ENCODE measurements around the gene JPH4. TPM values are rescaled to one million over a fixed set of nuclear protein-coding genes. Genes with fewer than 3 reads are reported as not detected.

The JPH4 gene
- total RNA-seq, 1 donor from 2014 or later = not detected

DNA sequence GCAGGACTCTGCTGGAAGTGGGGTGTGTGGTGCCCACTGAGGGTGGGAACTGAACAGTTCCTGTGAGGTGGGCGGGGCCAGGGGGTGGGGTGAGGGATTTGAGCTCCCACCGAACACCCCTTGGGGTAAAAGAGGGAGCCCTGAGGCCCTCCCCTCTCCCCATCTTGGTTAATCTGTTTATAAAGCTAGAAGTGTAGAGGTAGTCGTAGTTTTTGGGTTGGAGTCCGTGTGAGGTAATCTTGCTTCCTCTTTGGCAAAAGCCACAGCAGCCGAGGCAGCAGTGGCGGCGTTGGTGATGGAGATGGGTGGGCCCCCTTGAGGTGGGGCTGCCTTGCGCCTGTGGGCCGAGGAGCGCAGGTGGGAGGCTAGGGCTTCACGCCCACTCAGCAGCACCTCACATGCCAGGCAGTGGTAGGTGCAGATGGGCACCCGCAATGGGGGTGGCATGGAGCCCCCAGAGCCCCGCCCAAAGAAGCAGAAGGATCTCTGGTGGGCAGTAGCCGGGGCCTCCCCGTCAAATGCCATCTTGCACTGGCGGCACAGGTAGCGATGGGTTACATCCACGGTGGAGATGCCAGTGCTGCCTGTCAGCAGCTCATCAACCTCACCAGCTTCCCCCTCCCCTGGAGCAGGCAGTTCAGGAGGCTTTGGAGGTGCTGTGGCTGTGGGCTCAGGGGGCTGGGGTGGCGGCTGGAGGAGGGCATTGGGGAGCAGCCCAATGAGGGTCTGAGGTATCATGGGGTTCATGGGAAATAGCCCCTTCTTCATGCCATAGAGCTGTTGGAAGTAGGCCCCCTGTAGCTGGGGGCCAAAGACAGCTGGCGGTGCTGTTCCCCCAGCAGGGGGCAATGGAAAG is 56.6 kb downstream of the JPH4 start:
- Mint-ChIP-seq H3K27me3 (no peaks in the 10 kb centered on the region), H3K4me3 (no peak overlapping the region), H3K36me3 (ENCODE audit: low read depth) (no peaks in the 10 kb centered on the region), H3K4me1 (no peaks in the 10 kb centered on the region), H3K9me3 (no peaks in the 10 kb centered on the region), H3K27ac (no peak overlapping the region)
- no peak for DNase-seq
- intact Hi-C loops (cut with micrococcal nuclease) = no loop called here

DNA sequence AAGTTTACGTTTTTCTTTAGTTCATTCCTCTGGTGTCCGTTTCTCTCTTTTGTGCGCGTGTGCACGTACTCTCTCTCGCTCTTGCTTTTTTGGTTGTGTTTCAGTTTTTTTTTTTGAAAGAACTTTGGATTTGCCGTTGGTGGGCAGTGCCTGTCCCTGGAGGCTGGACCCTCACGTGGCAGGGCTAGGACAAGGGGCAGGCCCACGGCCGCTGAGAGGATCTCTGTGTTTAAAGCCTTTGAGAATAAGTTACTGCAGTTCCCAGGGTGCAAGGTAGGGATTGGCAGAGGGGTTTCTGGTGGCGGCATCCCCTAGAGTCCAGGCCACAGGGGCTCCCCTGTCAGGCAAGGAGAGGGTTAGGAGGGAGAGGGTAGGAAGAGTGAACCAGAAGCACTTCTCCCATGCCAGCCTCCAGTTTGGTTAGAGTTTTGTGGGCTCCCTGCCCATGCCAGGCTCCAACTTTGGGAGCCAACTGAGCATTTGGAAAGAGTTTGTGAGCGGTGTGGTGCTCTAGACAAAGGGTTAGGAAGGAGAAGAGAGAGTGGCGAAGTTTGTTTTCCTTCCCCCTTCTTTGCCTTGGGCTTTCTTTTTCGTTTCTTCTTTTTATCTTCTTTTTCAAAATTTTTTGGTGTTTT is 57.6 kb downstream of the JPH4 start:
- Mint-ChIP-seq H3K4me1 (no peaks in the 10 kb centered on the region), H3K27ac (no peak overlapping the region), H3K27me3 (no peaks in the 10 kb centered on the region), H3K36me3 (ENCODE audit: low read depth) (no peaks in the 10 kb centered on the region), H3K9me3 (no peaks in the 10 kb centered on the region), H3K4me3 (no peak overlapping the region)
- intact Hi-C loops (cut with micrococcal nuclease) = no loop called here
- no peak for DNase-seq

DNA sequence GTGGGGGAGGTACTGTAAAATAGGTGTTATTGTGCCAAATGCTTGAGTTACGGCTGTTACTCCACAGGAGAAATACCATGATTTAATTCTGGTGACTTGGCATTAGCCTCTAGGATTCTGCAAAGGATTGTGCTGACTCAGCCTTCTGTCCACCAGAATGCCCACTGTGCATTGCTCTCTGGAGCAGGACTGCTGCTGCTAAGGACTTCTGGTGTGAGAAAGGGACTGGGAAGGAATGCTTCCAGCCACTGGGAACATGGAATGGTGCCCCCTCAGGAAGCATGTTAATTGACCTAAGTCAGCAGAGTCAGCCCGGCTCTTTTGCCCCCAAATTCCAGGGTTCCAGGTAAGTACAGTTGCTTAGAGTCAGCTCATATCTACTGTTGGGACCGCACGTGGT is 59.9 kb downstream of the JPH4 start:
- Mint-ChIP-seq H3K36me3 (ENCODE audit: low read depth) (no peaks in the 10 kb centered on the region), H3K4me3 (no peak overlapping the region), H3K27ac (no peak overlapping the region), H3K4me1 (no peaks in the 10 kb centered on the region), H3K27me3 (no peaks in the 10 kb centered on the region), H3K9me3 (no peaks in the 10 kb centered on the region)
- intact Hi-C loops (cut with micrococcal nuclease) = no loop called here
- no peak for DNase-seq

Other genes starting within 250 kb of the JPH4 start
- gene SLC22A17, start 225.9 kb downstream of the JPH4 start, total RNA-seq = 2.0 and 2.3 TPM in 2 replicates
- gene EFS, start 213.6 kb downstream of the JPH4 start, total RNA-seq = not detected in 2 replicates
- gene IL25, start 206.0 kb downstream of the JPH4 start, total RNA-seq = not detected in 2 replicates
- gene CMTM5, start 201.7 kb downstream of the JPH4 start, total RNA-seq = not detected in 2 replicates
- gene MYH6, start 170.5 kb downstream of the JPH4 start, total RNA-seq = 0.17 and 0.23 TPM in 2 replicates
- not detected in 2 replicates for gene MYH7, start 143.1 kb downstream of the JPH4 start, total RNA-seq
- gene NGDN, start 109.1 kb downstream of the JPH4 start, total RNA-seq = 78.6 and 79.2 TPM in 2 replicates
- 1.8 and 2.8 TPM in 2 replicates for gene ZFHX2, start 27.0 kb downstream of the JPH4 start, total RNA-seq
- gene THTPA, start 22.5 kb downstream of the JPH4 start, total RNA-seq = 14.5 and 16.7 TPM in 2 replicates
- 135 and 142 TPM in 2 replicates for gene AP1G2, start 11.0 kb downstream of the JPH4 start, total RNA-seq
- 2.4 and 3.1 TPM in 2 replicates for gene DHRS2, start 57.6 kb upstream of the JPH4 start, total RNA-seq